CD4-positive, alpha-beta T cell treated with Interleukin-2 at 100 ng/mL for 4 hours (primary cell): ENCODE results near the gene TDRD3.

Experiments used
- DNase-seq: peaks from one replicate; pipeline ENCODE4 v3.0.0-alpha.2; 2020; ENCODE audit warnings: low spot score

The TDRD3 gene

DNA sequence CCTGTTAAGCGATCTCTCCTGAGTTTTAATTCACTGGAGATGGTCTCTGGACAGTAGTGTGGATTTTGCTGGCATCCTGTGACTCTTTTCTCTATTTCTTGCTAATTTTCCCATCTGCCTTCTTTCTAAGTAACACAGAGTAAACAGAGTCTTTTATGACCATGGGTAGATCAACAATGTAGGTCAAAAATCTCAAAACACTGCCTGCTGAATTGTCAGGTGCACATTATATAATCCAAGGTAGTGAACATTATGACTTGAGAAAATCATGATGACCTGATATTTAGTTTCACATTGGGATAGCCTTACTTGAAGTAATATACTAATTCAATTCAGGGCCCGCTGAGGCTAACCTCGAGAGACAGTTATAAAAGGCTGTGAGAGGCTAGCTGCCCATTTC is 180.7 kb downstream of the TDRD3 start:
- DNase-seq, result no peak

DNA sequence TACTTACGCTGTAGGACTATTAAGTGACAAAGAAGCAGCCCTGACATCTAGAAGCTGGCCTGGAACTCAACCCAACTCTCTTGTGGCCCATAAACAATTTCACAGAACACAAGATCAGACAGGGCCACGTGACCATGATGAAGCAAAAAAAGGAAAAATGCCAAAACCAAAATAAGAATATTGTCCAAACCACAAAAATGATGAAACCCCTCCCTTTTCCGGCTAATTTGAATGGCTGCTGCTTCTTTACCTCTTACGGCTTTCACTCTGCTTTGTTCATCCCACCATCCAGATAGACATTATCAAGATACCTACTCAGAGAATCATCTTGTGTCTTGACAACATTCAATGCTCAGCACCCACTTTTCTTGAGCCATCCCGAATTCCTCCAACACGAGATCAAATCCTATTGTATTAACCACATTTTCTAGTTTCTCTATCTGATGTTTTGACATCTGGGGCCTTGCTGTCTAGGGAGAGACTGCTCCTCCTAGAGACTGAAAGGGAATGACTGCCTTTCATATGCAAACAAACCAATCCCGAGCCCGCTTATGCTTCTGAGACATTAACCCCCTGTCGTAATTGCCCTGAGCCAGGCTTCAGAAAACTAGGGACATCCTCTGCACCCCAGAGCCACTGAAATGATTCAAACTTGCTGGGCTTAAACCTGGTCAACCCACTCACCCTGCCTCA is 186.3 kb downstream of the TDRD3 start:
- no peak for DNase-seq

DNA sequence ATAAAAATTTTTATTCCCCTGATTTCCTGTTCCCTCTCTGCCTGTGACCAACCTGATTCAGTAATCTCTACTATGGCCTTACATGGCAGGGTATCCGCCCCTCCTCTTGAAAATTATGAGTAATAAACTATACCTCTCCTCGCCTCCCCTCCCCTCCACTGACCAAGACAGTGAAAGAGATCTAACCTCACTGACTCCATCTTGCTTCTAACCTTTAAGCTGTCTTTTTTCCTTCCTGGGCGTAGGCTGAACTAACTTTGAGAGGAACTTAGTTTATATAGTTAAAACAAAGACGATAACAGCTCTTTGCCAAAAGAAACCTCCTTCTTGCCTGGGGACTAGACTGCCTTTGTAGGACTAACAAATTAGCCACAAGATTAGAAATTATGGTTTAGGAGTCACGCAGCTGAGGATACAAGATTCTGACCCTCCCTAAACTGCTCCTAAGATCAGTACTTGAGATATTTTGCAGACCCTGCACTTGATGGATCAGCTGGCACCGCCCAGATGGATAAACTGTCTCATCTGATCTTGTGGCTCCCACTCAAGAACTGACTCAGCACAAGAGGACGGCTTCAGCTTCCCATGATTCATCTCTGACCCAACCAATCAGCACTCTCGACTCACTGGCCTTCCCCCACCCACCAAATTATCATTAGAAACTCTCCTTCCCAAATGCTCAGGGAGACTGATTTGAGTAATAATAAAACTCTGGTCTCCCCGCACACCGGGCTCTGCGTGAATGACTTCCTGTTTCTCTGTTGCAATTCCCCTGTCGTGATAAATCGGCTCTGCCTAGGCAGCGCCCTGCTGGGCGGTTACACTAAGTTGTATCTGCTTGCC is 187.1 kb downstream of the TDRD3 start:
- DNase-seq, result no peak

DNA sequence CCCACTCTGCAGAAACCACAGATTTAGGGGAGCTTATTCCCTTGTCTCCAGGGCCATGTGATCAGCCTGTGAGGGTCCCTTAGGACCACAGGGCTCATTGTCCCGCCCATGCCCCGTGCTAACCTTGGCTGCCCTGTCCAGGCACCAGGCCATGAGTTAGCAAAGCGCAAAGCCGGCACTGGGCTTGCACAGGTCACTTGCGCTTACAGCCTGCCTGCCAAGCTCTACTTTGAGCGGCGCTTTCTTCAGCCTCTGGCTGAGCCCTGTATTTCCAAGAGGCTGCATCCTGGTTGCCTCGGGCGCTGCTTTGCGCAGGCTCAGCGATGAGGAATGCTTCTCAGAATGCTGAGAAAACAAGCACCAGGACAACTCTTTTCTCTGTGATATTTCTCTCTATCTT is 188.0 kb downstream of the TDRD3 start:
- no peak for DNase-seq

- DNase-seq, result no peak
Observed at GRCh38 chr13:60590800-60591747, 194.1 kb downstream of the TDRD3 start.

- DNase-seq, result no peak
Observed at GRCh38 chr13:60603049-60603448, 206.0 kb downstream of the TDRD3 start.

- no peak for DNase-seq
Observed at GRCh38 chr13:60604058-60604457, 207.0 kb downstream of the TDRD3 start.

DNA sequence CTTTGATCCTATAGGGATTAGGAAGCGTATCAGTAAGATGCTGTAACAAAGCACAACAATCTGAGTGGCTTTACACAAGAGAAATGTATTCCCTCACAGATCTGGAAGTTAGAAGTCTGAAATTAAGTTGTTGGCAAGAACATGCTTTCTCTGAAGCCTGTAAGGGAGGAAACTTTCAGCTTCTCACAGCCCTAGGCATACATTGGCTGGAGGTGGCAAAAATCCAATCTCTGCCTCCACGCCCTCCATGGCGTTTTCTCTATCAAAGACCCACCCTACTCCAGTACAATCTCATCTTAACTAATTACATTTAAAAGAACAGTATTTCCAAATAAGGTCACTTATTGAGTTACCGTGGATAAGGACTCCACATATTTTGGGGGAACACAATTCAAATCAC is 211.9 kb downstream of the TDRD3 start:
- no peak for DNase-seq

- no peak for DNase-seq
Observed at GRCh38 chr13:60611523-60611922, 214.5 kb downstream of the TDRD3 start.

- no peak for DNase-seq
Observed at GRCh38 chr13:60612593-60612992, 215.6 kb downstream of the TDRD3 start.

- DNase-seq, result no peak
Observed at GRCh38 chr13:60613080-60613479, 216.1 kb downstream of the TDRD3 start.

DNA sequence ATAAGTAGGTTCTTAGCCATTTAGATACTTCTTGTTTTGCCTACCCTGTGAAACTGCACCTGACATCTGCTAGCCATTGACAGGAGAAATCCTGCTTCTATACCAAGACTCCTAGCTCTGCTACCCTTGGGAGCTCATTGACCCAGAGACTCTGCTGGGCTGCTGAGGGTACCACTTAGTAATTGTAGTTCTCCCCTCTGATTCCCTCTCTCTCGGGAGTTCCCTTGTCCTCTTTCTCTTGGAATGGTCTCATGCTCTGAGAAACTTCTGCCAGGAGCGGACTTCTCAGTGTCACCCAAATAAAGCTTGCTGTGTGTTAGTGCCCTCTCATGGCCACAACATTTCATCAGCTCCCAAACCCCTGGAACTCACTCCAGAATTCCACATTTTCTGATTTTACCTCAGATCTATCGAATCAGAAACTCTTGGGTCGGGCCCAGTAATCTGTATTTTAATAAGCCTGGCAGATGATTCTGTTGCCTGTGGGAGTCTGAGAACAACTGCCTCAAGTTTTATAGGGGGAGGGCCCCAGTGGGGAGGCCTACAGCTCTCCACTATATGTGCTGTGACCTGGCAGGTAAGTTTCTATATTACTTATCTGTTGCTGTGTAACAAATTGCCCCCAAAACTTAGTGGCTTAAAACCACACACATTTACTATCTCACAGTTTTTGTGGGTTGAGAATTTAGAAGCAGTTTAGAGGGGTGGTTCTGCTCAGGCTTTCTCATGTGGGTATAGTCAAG is 221.1 kb downstream of the TDRD3 start:
- DNase-seq, result no peak

GRCh38 chr13:60619461-60619860 is 222.4 kb downstream of the TDRD3 start:
- DNase-seq, result no peak

- DNase-seq, result no peak
Observed at GRCh38 chr13:60620611-60621395, 223.8 kb downstream of the TDRD3 start.

DNA sequence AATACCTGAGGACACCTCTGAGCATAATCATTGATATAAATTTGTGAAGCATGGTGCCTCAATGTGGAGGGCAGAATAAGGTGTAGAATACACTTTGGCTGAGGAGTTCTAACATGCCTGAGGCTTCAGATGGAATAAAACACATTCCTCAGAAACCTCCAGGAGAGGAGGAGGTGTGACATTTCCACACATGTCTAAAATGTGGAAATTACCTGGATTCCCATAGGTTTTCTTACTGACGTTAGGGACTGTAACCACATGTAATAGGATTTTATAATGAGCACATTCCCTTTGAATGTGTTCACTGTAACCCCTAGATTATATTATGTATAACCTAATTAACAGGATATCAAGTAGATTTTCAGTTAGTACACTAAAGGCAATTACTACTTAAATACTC is 226.1 kb downstream of the TDRD3 start:
- DNase-seq, result no peak
